AG04450 (cell line): ENCODE results near the gene LRRC19. TPM values are rescaled to one million over a fixed set of nuclear protein-coding genes. Genes with fewer than 3 reads are reported as not detected.

Experiments
- CTCF ChIA-PET: fragments of 300-600, 350-600 bp; formaldehyde crosslinking; extraction: SDS; loops from one replicate; lab custom pipeline; 2022; ENCODE audit warnings: antibody characterized with exemption, inconsistent platforms; lab: Charles Lee
- POLR2A ChIA-PET: fragments of 350-600 bp; formaldehyde crosslinking; extraction: SDS; loops from one replicate; lab custom pipeline; 2021; ENCODE audit warnings: antibody characterized with exemption, inconsistent platforms; lab: Yijun Ruan, JAX
- DNase-seq: peaks from one replicate; pipeline ENCODE4 v3.0.0-alpha.2; 2011; ENCODE audit warnings: low read depth, low spot score
- H3K27ac ChIP-seq: one replicate; pipeline ENCODE4 v1.5.1; 2012; ENCODE audit warnings: low read depth, low read length, control low read depth
- H3K27me3 ChIP-seq: one replicate; pipeline ENCODE4 v1.6.0; 2012; ENCODE audit warnings: low read length; ENCODE audit not compliant: control insufficient read depth, insufficient read depth
- H3K4me3 ChIP-seq: 2 replicates; pipeline ENCODE4 v1.5.1; 2011; ENCODE audit warnings: mild to moderate bottlenecking, low read depth, low read length, control low read depth
- H3K9me3 ChIP-seq: 2 replicates; pipeline ENCODE4 v1.5.1; 2012; ENCODE audit warnings: low read length; ENCODE audit not compliant: control insufficient read depth, insufficient read depth
- CTCF ChIP-seq: IDR thresholded peaks from 2 replicates; pipeline ENCODE4 v1.5.1; 2011; ENCODE audit warnings: low read depth, low read length, control low read depth, inconsistent platforms
- polyA plus RNA-seq: library from polyadenylated mRNA; depleted of rRNA; stranded (reverse); fragments of >200 nt; gene quantifications from 2 replicates; pipeline ENCODE4 v1.2.3, GENCODE V29; 2011

LRRC19 gene
- polyA plus RNA-seq, 1 experiment: not detected

GRCh38 chr9:26971721-26972120 is 33.8 kb downstream of the LRRC19 start:
- no peak overlapping the region for H3K27ac ChIP-seq
- no peaks in the 10 kb centered on the region for H3K27me3 ChIP-seq
- H3K4me3 ChIP-seq: no peak overlapping the region
- no peak for TF ChIP-seq CTCF
- no peaks in the 10 kb centered on the region for H3K9me3 ChIP-seq
- ChIA-PET POLR2A (no interaction called here), CTCF (interaction anchor here (0.9 kb wide), 1 partner anchor 304 kb away, joined by 3 read pairs; no protein-coding TSS in a partner anchor)
- no peak for DNase-seq

GRCh38 chr9:26956860-26957233 is 48.6 kb downstream of the LRRC19 start:
- CTCF ChIA-PET: no interaction called here
- H3K27me3 ChIP-seq: no peaks in the 10 kb centered on the region
- TF ChIP-seq CTCF: no peak
- no peaks in the 10 kb centered on the region for H3K9me3 ChIP-seq
- no peak for DNase-seq
- peak overlapping the region; percentile 80 for H3K4me3 ChIP-seq
- peak overlapping the region; percentile 91 for H3K27ac ChIP-seq
- POLR2A ChIA-PET: interaction anchor here (2.3 kb wide), 1 partner anchor 10 kb away, joined by 15 read pairs; the partner anchor contains the start of gene PLAA

GRCh38 chr9:26955921-26956859 is 49.3 kb downstream of the LRRC19 start, which contains the start of gene IFT74:
IFT74 (plus strand) TSS chr9:26956412; CDS start chr9:26961968, 5,556 bp downstream.
- TF ChIP-seq CTCF: no peak
- Histone ChIP-seq H3K4me3 (peak within 1 kb of the TSS; percentile 80), H3K27me3 (no peaks in the 10 kb centered on the region), H3K27ac (peak within 1 kb of the TSS; percentile 91), H3K9me3 (no peaks in the 10 kb centered on the region)
- ChIA-PET POLR2A (interaction anchor here (0.5 to 2.3 kb wide), 5 partner anchors 9 to 736 kb away, joined by 3 to 15 read pairs (median 5); partner anchors contain the start of genes CAAP1 and PLAA), CTCF (no interaction called here)
- DNase-seq: peak; percentile 94

GRCh38 chr9:26955222-26955903 is 50.1 kb downstream of the LRRC19 start:
- CTCF ChIA-PET: no interaction called here
- Histone ChIP-seq H3K27me3 (no peaks in the 10 kb centered on the region), H3K9me3 (no peaks in the 10 kb centered on the region), H3K27ac (peak overlapping the region; percentile 73), H3K4me3 (peak overlapping the region; percentile 80)
- DNase-seq: no peak
- no peak for TF ChIP-seq CTCF
- POLR2A ChIA-PET: interaction anchor here (0.5 to 2.3 kb wide), 5 partner anchors 8 to 735 kb away, joined by 3 to 15 read pairs (median 5); partner anchors contain the start of genes CAAP1 and PLAA
